SK-N-SH (cell line): ENCODE data around the gene PSMC5. TPM values are rescaled to one million over a fixed set of nuclear protein-coding genes. Genes with fewer than 3 reads are reported as not detected.
"Not testable (repeated sequence)": the region's sequence is repeated elsewhere in the genome, so short reads cannot be mapped to it uniquely, and the experiment has no call there.

Experiments used
- CTCF ChIA-PET: fragments of 300-600, 350-600 bp; formaldehyde crosslinking; extraction: SDS; loops from one replicate; lab custom pipeline; 2021; lab: Yijun Ruan, JAX
- POLR2A ChIA-PET: fragments of 350-600 bp; sonication (Branson Sonifier 250); formaldehyde crosslinking; extraction: SDS; loops from one replicate; lab custom pipeline; 2020; ENCODE audit warnings: antibody characterized with exemption, inconsistent platforms; lab: Yijun Ruan, JAX
- DNase-seq: peaks from one replicate; pipeline ENCODE4 v3.0.0; 2012
- H2AFZ ChIP-seq: fragments of 200-600 bp; sonication (generic); 2 replicates; pipeline ENCODE4 v1.8.1; 2016; ENCODE audit warnings: antibody characterized with exemption, mild to moderate bottlenecking, low read depth
- H3F3A ChIP-seq: fragments of 200-600 bp; sonication (generic); replicated peaks from 2 replicates; pipeline ENCODE3; 2016; ENCODE audit warnings: antibody characterized with exemption, mild to moderate bottlenecking; ENCODE audit not compliant: insufficient read depth
- H3K27ac ChIP-seq, 2 experiments: fragments of 200-500 bp in 1 of 2; fragments of 200-600 bp in 1 of 2; sonication (Bioruptor generic) in 1 of 2; sonication (generic), shearing (Covaris generic) in 1 of 2; 2 replicates each; pipeline versions ENCODE4 v1.5.1 to v1.6.1; 2014 to 2016; ENCODE audit warnings: low read depth in 2 of 2, inconsistent platforms in 1 of 2, low read length in 1 of 2, mild to moderate bottlenecking in 1 of 2, mixed read lengths in 1 of 2
- H3K27me3 ChIP-seq: fragments of 200-600 bp; sonication (generic), shearing (Covaris generic); 2 replicates; pipeline ENCODE4 v1.6.1; 2016; ENCODE audit warnings: mixed run types; ENCODE audit not compliant: insufficient read depth
- H3K36me3 ChIP-seq, 2 experiments: fragments of 200-500 bp in 1 of 2; fragments of 200-600 bp in 1 of 2; sonication (Bioruptor generic) in 1 of 2; sonication (generic) in 1 of 2; replicated peaks in 1 of 2; 2 replicates each; pipeline versions ENCODE3 to v1.5.1; 2014 to 2016; ENCODE audit warnings: low read length in 1 of 2, mild to moderate bottlenecking in 1 of 2; ENCODE audit not compliant: insufficient read depth in 2 of 2, control insufficient read depth in 1 of 2
- H3K4me1 ChIP-seq, 2 experiments: fragments of 200-500 bp in 1 of 2; fragments of 200-600 bp in 1 of 2; sonication (Bioruptor generic) in 1 of 2; sonication (generic), shearing (Covaris generic) in 1 of 2; 2 replicates each; pipeline versions ENCODE4 v1.5.1 to v1.6.1; 2014 to 2016; ENCODE audit warnings: low read depth in 1 of 2, low read length in 1 of 2, mixed run types in 1 of 2; ENCODE audit not compliant: insufficient read depth in 2 of 2, control insufficient read depth in 1 of 2
- H3K4me2 ChIP-seq: fragments of 200-600 bp; sonication (generic), shearing (Covaris generic); 2 replicates; pipeline ENCODE4 v1.6.1; 2017; ENCODE audit warnings: mixed run types
- H3K4me3 ChIP-seq, 2 experiments: fragments of 200-500 bp in 1 of 2; fragments of 200-600 bp in 1 of 2; sonication (Bioruptor generic) in 1 of 2; sonication (generic), shearing (Covaris generic) in 1 of 2; 2 replicates each; pipeline versions ENCODE4 v1.5.1 to v1.8.1; 2014 to 2016; ENCODE audit warnings: low read depth in 2 of 2, inconsistent platforms in 1 of 2, low read length in 1 of 2, mild to moderate bottlenecking in 1 of 2, mixed read lengths in 1 of 2, moderate library complexity in 1 of 2
- H3K79me2 ChIP-seq: fragments of 200-600 bp; sonication (generic); 2 replicates; pipeline ENCODE4 v1.8.1; 2017; ENCODE audit warnings: mild to moderate bottlenecking; ENCODE audit not compliant: insufficient read depth
- H3K9ac ChIP-seq: fragments of 200-600 bp; sonication (generic); 2 replicates; pipeline ENCODE4 v1.6.1; 2017; ENCODE audit warnings: mixed run types
- H3K9me2 ChIP-seq: fragments of 200-600 bp; sonication (generic); 2 replicates; pipeline ENCODE4 v1.6.1; 2017; ENCODE audit warnings: mixed run types
- H3K9me3 ChIP-seq: fragments of 200-600 bp; sonication (generic); 2 replicates; pipeline ENCODE4 v1.6.1; 2017; ENCODE audit warnings: mixed run types, mild to moderate bottlenecking, moderate library complexity
- H4K20me1 ChIP-seq: fragments of 200-600 bp; sonication (generic); 2 replicates; pipeline ENCODE4 v1.6.1; 2017; ENCODE audit warnings: mild to moderate bottlenecking, mixed run types; ENCODE audit not compliant: insufficient read depth
- FOSL2 ChIP-seq: IDR thresholded peaks from 2 replicates; pipeline ENCODE4 v1.4.0; 2012; ENCODE audit warnings: low read depth, mild to moderate bottlenecking, moderate library complexity, borderline replicate concordance
- FOXJ3 ChIP-seq: sonication (generic); formaldehyde crosslinking; IDR thresholded peaks from 2 replicates; pipeline ENCODE4 v1.5.1; 2020; ENCODE audit warnings: mild to moderate bottlenecking, missing genetic modification reagents
- RAD21 ChIP-seq: IDR thresholded peaks from 2 replicates; pipeline ENCODE4 v1.6.1; 2012; ENCODE audit warnings: mild to moderate bottlenecking, low read length
- RFX5 ChIP-seq: IDR thresholded peaks from 2 replicates; pipeline ENCODE4 v1.6.1; 2012; ENCODE audit warnings: mild to moderate bottlenecking, improper control_type of control experiment, low read length
- TCF12 ChIP-seq: IDR thresholded peaks from 2 replicates; pipeline ENCODE4 v1.4.0; 2012
- WGBS: methylation state at CpG from one replicate; pipeline ENCODE4 v1.1.6; 2017; ENCODE audit warnings: low lambda C conversion rate; 5-methylcytosine and 5-hydroxymethylcytosine counted together
- polyA plus RNA-seq, 3 experiments: library from polyadenylated mRNA; depleted of rRNA; stranded (reverse); fragments of >200 nt; gene quantifications; 2 replicates each; pipeline ENCODE4 v1.2.3, GENCODE V29; 2012
- TF ChIP-seq, protein P1 (sequence below): fragments of 150-350 bp; IDR thresholded peaks from 2 replicates; pipeline ENCODE4 v1.6.1; 2016; ENCODE audit warnings: mild to moderate bottlenecking, low read depth, low read length

The PSMC5 gene
- polyA plus RNA-seq, 1 of the 3 experiments (the other 2 are of a cell fraction): 424 TPM

DNA sequence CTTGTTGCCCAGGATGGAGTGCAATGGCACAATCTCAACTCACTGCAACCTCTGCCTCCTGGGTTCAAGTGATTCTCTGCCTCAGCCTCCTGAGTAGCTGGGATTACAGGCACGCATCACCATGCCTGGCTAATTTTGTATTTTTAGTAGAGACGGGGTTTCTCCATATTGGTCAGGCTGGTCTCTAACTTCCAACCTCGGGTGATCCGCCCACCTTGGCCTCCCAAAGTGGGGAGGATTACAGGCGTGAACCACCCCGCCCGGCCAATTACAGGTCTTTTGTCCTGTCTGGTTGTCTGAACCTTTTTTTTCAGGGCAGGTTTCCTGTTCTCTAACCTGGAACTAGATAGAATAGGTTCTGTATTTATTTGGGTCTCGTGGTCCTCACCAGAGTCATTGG, 29.2 kb downstream of the PSMC5 start:
- ChIA-PET CTCF (interaction anchor here (0.6 to 6.4 kb wide), 16 partner anchors 10 to 430 kb away, joined by 3 to 50 read pairs (median 3); partner anchors contain the start of gene GH2), POLR2A (interaction anchor here (0.7 kb wide), 1 partner anchor 235 kb away, joined by 5 read pairs; no protein-coding TSS in a partner anchor)
- not testable (repeated sequence) for H3K9me2 ChIP-seq, H3K9ac ChIP-seq, H3K4me2 ChIP-seq, H3K27ac ChIP-seq, H4K20me1 ChIP-seq, H2AFZ ChIP-seq, H3K4me3 ChIP-seq, H3K36me3 ChIP-seq, H3K9me3 ChIP-seq, H3F3A ChIP-seq, DNase-seq, H3K4me1 ChIP-seq, H3K79me2 ChIP-seq
- WGBS: 88% methylated on average over 8 of the region's 8 CpGs
- peaks cover 35% of the 10 kb centered on the region for H3K27me3 ChIP-seq

DNA sequence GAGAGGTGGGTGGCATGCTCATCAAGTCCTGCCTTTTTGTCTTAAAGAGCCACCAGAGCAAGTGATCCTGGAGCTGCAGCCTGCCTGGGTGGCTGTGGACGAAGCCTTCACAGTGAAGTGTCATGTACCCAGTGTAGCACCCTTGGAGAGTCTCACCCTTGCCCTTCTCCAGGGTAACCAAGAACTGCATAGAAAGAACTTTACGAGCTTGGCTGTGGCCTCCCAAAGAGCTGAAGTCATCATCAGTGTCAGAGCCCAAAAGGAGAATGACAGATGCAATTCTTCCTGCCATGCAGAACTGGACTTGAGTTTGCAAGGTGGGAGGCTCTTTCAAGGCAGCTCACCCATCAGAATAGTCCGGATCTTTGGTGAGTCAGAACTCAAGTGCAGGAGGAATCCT, 32.0 kb downstream of the PSMC5 start:
- 38% methylated on average over 3 of the region's 3 CpGs for WGBS
- Histone ChIP-seq H3K36me3 (no peaks in the 10 kb centered on the region), H3K9me3 (no peaks in the 10 kb centered on the region), H3K27me3 (peaks cover 31% of the 10 kb centered on the region), H3K9me2 (no peaks in the 10 kb centered on the region), H3F3A (no peaks in the 10 kb centered on the region), H3K4me1 (no peaks in the 10 kb centered on the region), H3K4me2 (no peak overlapping the region), H3K4me3 (no peak overlapping the region), H4K20me1 (no peaks in the 10 kb centered on the region), H3K9ac (no peak overlapping the region), H2AFZ (no peak overlapping the region), H3K27ac (no peak overlapping the region), H3K79me2 (no peaks in the 10 kb centered on the region)
- TF ChIP-seq RAD21 (no peak), FOXJ3 (CRISPR knock-in tag) (no peak), TCF12 (no peak), RFX5 (no peak), FOSL2 (no peak)
- TF ChIP-seq, protein P1, sequence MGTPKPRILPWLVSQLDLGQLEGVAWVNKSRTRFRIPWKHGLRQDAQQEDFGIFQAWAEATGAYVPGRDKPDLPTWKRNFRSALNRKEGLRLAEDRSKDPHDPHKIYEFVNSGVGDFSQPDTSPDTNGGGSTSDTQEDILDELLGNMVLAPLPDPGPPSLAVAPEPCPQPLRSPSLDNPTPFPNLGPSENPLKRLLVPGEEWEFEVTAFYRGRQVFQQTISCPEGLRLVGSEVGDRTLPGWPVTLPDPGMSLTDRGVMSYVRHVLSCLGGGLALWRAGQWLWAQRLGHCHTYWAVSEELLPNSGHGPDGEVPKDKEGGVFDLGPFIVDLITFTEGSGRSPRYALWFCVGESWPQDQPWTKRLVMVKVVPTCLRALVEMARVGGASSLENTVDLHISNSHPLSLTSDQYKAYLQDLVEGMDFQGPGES: no peak
- no peak for DNase-seq
- CTCF ChIA-PET: interaction anchor here (0.8 to 4.6 kb wide), 12 partner anchors 11 to 434 kb away, joined by 3 to 20 read pairs (median 5); partner anchors contain the start of genes GH2 and SMARCD2
- POLR2A ChIA-PET: no interaction called here

- CTCF ChIA-PET: interaction anchor here (0.7 to 4.7 kb wide), 41 partner anchors 12 to 488 kb away, joined by 3 to 50 read pairs (median 5); partner anchors contain the start of genes CSHL1, DCAF7, GH1 and GH2
- H3K4me3 ChIP-seq, H3K36me3 ChIP-seq, POLR2A ChIA-PET, DNase-seq, H3K4me2 ChIP-seq, H3K9me2 ChIP-seq, H2AFZ ChIP-seq, H3F3A ChIP-seq, H3K4me1 ChIP-seq, H4K20me1 ChIP-seq, H3K9ac ChIP-seq, H3K27ac ChIP-seq, H3K27me3 ChIP-seq, H3K79me2 ChIP-seq, H3K9me3 ChIP-seq: not testable (repeated sequence)
- WGBS: 85% methylated on average over 4 of the region's 7 CpGs
These were observed 39.4 kb downstream of the PSMC5 start for GRCh38 chr17:63866625-63867024.

GRCh38 chr17:63869491-63870291, 42.5 kb downstream of the PSMC5 start:
- H3K36me3 ChIP-seq, H3K27me3 ChIP-seq, H3K4me2 ChIP-seq, H3K27ac ChIP-seq, H3K4me3 ChIP-seq, H3K4me1 ChIP-seq, H3F3A ChIP-seq, CTCF ChIA-PET, H3K9ac ChIP-seq, H2AFZ ChIP-seq, H4K20me1 ChIP-seq, DNase-seq, H3K9me3 ChIP-seq, H3K79me2 ChIP-seq, H3K9me2 ChIP-seq, POLR2A ChIA-PET: not testable (repeated sequence)
- WGBS: 56% methylated on average over 9 of the region's 9 CpGs

- H2AFZ ChIP-seq, H3K9me2 ChIP-seq, H3K9me3 ChIP-seq, H3K9ac ChIP-seq, H3K4me3 ChIP-seq, H3K4me1 ChIP-seq, H3K79me2 ChIP-seq, H3K4me2 ChIP-seq, H3K36me3 ChIP-seq, POLR2A ChIA-PET, DNase-seq, H3F3A ChIP-seq, H3K27ac ChIP-seq, H3K27me3 ChIP-seq, H4K20me1 ChIP-seq, CTCF ChIA-PET: not testable (repeated sequence)
- 88% methylated on average over 4 of the region's 4 CpGs for WGBS
These were observed 43.0 kb downstream of the PSMC5 start for GRCh38 chr17:63870292-63870665.
